Stimulated activated CD4-positive, alpha-beta T cell treated with anti-CD3 and anti-CD28 coated beads, TNF-alpha, amount 100 ng/mL, for 24 hours (primary cell): ENCODE data around the gene MCOLN1.
"Not testable (repeated sequence)": the region's sequence is repeated elsewhere in the genome, so short reads cannot be mapped to it uniquely, and the experiment has no call there.

Experiments
- DNase-seq, 3 experiments: peaks; one replicate each; pipeline ENCODE4 v3.0.0-alpha.2; 2020; ENCODE audit warnings: low read depth in 3 of 3

MCOLN1 gene

GRCh38 chr19:7575434-7576040 lies 53.1 kb downstream of the MCOLN1 start:
- DNase-seq, result no peak

DNA sequence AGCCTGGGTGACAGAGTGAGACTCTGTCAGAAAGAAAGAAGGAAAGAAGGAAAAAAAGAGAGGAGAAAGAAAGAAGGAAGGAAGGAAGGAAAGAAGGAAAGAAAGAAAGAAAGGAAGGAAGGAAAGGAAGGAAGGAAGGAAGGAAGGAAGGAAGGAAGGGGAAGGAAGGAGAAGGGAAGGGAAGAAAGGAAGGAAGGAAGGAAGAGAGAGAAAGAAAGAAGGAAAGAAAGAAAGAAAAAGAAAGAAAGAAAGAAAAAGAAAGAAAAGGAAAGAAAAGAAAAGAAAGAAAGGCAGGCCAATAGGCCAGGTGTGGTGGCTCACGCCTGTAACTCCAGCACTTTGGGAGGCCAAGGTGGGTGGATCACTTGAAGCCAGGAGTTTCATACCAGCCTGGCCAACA lies 55.0 kb downstream of the MCOLN1 start:
- not testable (repeated sequence) for DNase-seq

- DNase-seq, result no peak
Observed at GRCh38 chr19:7578127-7578526, 55.7 kb downstream of the MCOLN1 start.

DNA sequence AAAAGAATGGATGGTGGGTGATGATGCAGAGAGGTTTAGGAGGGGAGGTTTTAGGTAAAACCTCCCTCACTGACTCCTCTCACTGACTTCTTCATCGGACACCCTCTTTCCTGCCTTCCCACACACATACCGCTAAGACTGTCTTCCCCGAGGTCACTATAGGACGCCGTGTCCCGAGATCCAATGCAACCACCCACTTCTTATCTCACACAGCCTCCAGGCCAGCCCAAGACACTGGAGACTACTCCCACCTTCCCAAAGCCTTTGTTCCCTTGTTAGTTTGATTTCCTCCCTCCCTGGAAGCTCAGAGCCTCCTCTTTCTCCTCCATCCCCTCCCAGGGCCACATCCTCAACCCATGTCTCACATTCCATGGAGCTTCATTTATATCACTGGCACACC lies 56.8 kb downstream of the MCOLN1 start:
- DNase-seq, result no peak

GRCh38 chr19:7582446-7582845 lies 60.0 kb downstream of the MCOLN1 start:
- DNase-seq, result no peak
